Mammary epithelial cell (primary cell): ENCODE data around the gene MAP2K3.

ENCODE experiments used
- CTCF ChIP-seq, 2 donors: IDR thresholded peaks in 1 of 2; conservative IDR thresholded peaks in 1 of 2; 2 replicates each; pipeline ENCODE4 v1.5.1; 2011 to 2012; ENCODE audit warnings: inconsistent platforms in 2 of 2, low read length in 2 of 2, mild to moderate bottlenecking in 2 of 2, control low read depth in 1 of 2, low read depth in 1 of 2; ENCODE audit not compliant: insufficient read depth in 1 of 2; ENCODE audit errors: extremely low read depth in 1 of 2
- EZH2 ChIP-seq: IDR thresholded peaks from 2 replicates; pipeline ENCODE4 v1.6.1; 2012; ENCODE audit warnings: low read length, inconsistent platforms, borderline replicate concordance

DNA sequence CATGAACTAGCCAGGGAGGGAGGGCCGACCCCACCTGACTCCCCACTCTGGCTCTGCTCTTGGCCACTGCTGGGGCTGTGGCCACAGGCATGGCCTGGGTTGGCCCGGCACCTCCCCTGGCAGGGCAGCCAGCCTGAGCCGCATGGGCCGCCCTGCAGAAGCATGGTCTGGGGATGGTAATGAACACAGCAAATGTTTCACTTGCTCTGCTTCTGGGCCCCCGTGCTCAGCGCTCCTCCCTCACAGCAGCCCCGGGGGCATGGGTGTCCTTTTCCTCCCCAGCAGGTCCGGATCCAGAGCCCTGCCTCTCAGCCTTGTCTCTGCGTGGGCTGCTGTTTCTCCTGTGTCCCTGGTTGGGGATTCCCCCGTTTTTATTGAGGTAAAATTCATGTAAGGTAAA is 60.7 kb downstream of the MAP2K3 start:
- TF ChIP-seq EZH2: no peak
- no peak for TF ChIP-seq CTCF (conservative IDR thresholded peaks at IDR 0.05 in 1 of 2, IDR thresholded peaks at IDR 0.05 in 1 of 2; ENCODE audit: extremely low read depth in 1 of 2, insufficient read depth in 1 of 2, low read depth in 1 of 2, low read length in 2 of 2)
